ENCODE measurements around the gene ANKRD6.

- no peak for TF ChIP-seq CTCF (IDR thresholded peaks at IDR 0.05)
- TF ChIP-seq POLR2A (IDR thresholded peaks at IDR 0.05) = no peak
Observed at GRCh38 chr6:89482126-89482525, 49.2 kb downstream of the ANKRD6 start.

Data from heart left ventricle (tissue), 13 donors.